ENCODE results near the gene C1orf105.

C1orf105 gene

GRCh38 chr1:172397221-172397620, 23.3 kb upstream of the C1orf105 start:
- no peak for DNase-seq (ENCODE audit: low read depth)

GRCh38 chr1:172397633-172398032, 22.9 kb upstream of the C1orf105 start:
- no peak for DNase-seq (ENCODE audit: low read depth)

GRCh38 chr1:172398193-172398592, 22.3 kb upstream of the C1orf105 start:
- no peak for DNase-seq (ENCODE audit: low read depth)

- DNase-seq (ENCODE audit: low read depth), result peak; percentile 45
Measured at GRCh38 chr1:172398970-172399755, 21.3 kb upstream of the C1orf105 start.

GRCh38 chr1:172399756-172400721, 20.4 kb upstream of the C1orf105 start:
- no peak for DNase-seq (ENCODE audit: low read depth)

GRCh38 chr1:172400722-172401105, 19.8 kb upstream of the C1orf105 start:
- DNase-seq (ENCODE audit: low read depth), result no peak

- DNase-seq (ENCODE audit: low read depth), result no peak
Measured at GRCh38 chr1:172401477-172401876, 19.0 kb upstream of the C1orf105 start.

GRCh38 chr1:172401892-172402291, 18.6 kb upstream of the C1orf105 start:
- DNase-seq (ENCODE audit: low read depth), result no peak

GRCh38 chr1:172402878-172403569, 17.5 kb upstream of the C1orf105 start:
- no peak for DNase-seq (ENCODE audit: low read depth)

- DNase-seq (ENCODE audit: low read depth), result no peak
Measured at GRCh38 chr1:172404121-172404520, 16.4 kb upstream of the C1orf105 start.

- no peak for DNase-seq (ENCODE audit: low read depth)
Measured at GRCh38 chr1:172405912-172406311, 14.6 kb upstream of the C1orf105 start.

GRCh38 chr1:172406968-172407367, 13.5 kb upstream of the C1orf105 start:
- DNase-seq (ENCODE audit: low read depth), result no peak

GRCh38 chr1:172408958-172409357, 11.5 kb upstream of the C1orf105 start:
- no peak for DNase-seq (ENCODE audit: low read depth)

- no peak for DNase-seq (ENCODE audit: low read depth)
Measured at GRCh38 chr1:172410027-172410426, 10.5 kb upstream of the C1orf105 start.

GRCh38 chr1:172411791-172412338, 8.6 kb upstream of the C1orf105 start:
- DNase-seq (ENCODE audit: low read depth), result no peak

GRCh38 chr1:172414331-172414730, 6.2 kb upstream of the C1orf105 start:
- DNase-seq (ENCODE audit: low read depth), result no peak

GRCh38 chr1:172416496-172417035, 3.9 kb upstream of the C1orf105 start:
- no peak for DNase-seq (ENCODE audit: low read depth)

GRCh38 chr1:172417557-172417956, 2.9 kb upstream of the C1orf105 start:
- no peak for DNase-seq (ENCODE audit: low read depth)

- no peak for DNase-seq (ENCODE audit: low read depth)
Measured at GRCh38 chr1:172421974-172422604, 1.6 kb downstream of the C1orf105 start.

GRCh38 chr1:172423336-172423735, 2.9 kb downstream of the C1orf105 start:
- DNase-seq (ENCODE audit: low read depth), result no peak

GRCh38 chr1:172425339-172425738, 4.9 kb downstream of the C1orf105 start:
- no peak for DNase-seq (ENCODE audit: low read depth)

All from HS-27A (cell line).